Immature natural killer cell (primary cell): ENCODE measurements around the gene CHST12. TPM values are rescaled to one million over a fixed set of nuclear protein-coding genes. Genes with fewer than 3 reads are reported as not detected.

Experiments
- DNase-seq, 3 donors: peaks; one replicate each; pipeline ENCODE4 v3.0.0; 2022; ENCODE audit warnings: mixed read lengths in 1 of 3
- H3K27ac Mint-ChIP-seq, 6 donors: one replicate each; pipeline ENCODE4 v1.8.0; 2020; ENCODE audit warnings: mixed read lengths in 6 of 6, mild to moderate bottlenecking in 5 of 6, inconsistent platforms in 4 of 6, moderate library complexity in 3 of 6
- H3K27me3 Mint-ChIP-seq, 3 donors: one replicate each; pipeline ENCODE4 v1.8.0; 2020 to 2021; ENCODE audit warnings: low read depth in 3 of 3, mild to moderate bottlenecking in 3 of 3, mixed read lengths in 3 of 3, moderate library complexity in 3 of 3, inconsistent platforms in 1 of 3
- H3K36me3 Mint-ChIP-seq, 3 donors: one replicate each; pipeline ENCODE4 v1.8.0; 2020; ENCODE audit warnings: mixed read lengths in 3 of 3, inconsistent platforms in 2 of 3, mild to moderate bottlenecking in 2 of 3
- H3K4me1 Mint-ChIP-seq, 2 donors: one replicate each; pipeline ENCODE4 v1.8.0; 2020; ENCODE audit warnings: inconsistent platforms in 2 of 2, mild to moderate bottlenecking in 2 of 2, mixed read lengths in 2 of 2, moderate library complexity in 1 of 2
- H3K4me3 Mint-ChIP-seq, 5 donors: one replicate each; pipeline ENCODE4 v1.8.0; 2020; ENCODE audit warnings: mild to moderate bottlenecking in 5 of 5, mixed read lengths in 5 of 5, inconsistent platforms in 3 of 5, moderate library complexity in 3 of 5
- H3K9me3 Mint-ChIP-seq, 6 donors: one replicate each; pipeline ENCODE4 v1.8.0; 2020; ENCODE audit warnings: mild to moderate bottlenecking in 6 of 6, mixed read lengths in 6 of 6, inconsistent platforms in 4 of 6, moderate library complexity in 3 of 6
- polyA plus RNA-seq, 3 donors: library from polyadenylated mRNA; unstranded; fragments of 300-500 nt; fragmentation: Illumina TruSeq; gene quantifications; one replicate each; pipeline ENCODE4 v1.2.3, GENCODE V29; 2021

The CHST12 gene
- polyA plus RNA-seq, 3 donors from 2014 or later = 88.9 to 172 (median 93.4) TPM

DNA sequence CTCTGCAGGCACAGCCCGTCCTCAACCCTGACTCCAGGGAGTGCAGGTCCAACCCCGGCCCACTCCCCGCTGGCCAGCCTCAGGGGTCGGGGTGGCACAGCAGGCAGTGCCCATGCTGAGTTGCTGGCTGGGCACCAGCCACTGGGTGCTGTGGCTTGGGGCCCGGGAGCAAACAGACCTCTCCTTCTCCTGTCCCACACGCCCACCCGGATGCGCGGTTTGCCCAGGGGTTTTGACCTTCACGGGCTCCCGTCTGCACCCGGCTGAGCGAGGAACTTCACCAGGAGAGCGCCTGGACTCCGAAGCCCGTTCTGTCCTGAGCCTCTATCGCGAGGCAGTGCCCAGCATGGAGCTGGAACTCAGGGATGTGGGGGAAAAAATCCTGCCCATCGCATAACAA is 75.4 kb downstream of the CHST12 start:
- H3K4me1 Mint-ChIP-seq = peaks cover 0 to 11% of the 10 kb centered on the region in 2 donors
- H3K9me3 Mint-ChIP-seq = peaks cover 0 to 6% (median 0%) of the 10 kb centered on the region in 6 donors
- H3K27ac Mint-ChIP-seq = no peak overlapping the region
- peaks cover 1 to 6% (median 5%) of the 10 kb centered on the region in 3 donors for H3K27me3 Mint-ChIP-seq
- no peak overlapping the region for H3K4me3 Mint-ChIP-seq
- no peaks in the 10 kb centered on the region for H3K36me3 Mint-ChIP-seq
- no peak for DNase-seq

DNA sequence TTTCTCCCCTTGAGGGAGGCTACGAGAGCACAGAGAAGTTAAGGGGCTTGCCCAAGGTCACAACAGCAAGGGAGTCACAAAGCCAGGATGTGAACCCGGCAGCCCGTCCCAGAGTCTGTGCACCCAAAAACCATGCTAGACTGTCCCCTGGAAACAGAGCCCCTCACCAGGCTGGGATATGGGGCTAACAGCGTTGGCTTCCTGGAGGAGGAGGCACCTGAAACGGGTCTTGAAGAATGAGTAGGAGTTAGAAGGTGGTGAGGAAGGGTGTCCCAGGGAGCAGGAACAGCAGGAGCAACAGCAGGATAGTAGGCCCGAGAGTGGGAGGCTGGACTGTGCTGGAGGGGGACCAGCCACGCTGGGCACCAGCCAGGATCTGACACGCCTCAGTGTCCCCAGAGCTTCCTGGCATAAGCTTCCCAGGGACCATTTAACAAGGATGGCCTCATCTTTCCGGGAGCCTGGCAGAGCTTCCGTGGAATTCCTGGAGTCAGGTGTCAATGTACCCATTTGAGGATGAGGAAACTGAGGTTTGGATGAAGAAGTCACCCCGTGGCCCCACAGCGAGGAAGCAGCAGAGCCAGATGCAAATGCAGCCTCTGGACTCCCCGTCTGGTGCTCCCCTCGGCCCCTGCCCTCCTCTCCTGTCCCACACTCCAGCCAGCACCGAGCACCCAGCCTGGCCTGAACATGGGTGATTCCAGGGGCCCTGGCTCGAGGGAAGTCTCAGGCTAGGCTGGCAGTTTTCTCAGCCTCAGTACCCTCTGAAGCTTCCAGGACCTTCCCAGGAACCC is 76.1 kb downstream of the CHST12 start:
- Mint-ChIP-seq H3K9me3 (peaks cover 0 to 6% (median 0%) of the 10 kb centered on the region in 6 donors), H3K4me1 (peaks cover 0 to 11% of the 10 kb centered on the region in 2 donors), H3K27ac (no peak overlapping the region), H3K27me3 (peaks cover 4 to 8% (median 6%) of the 10 kb centered on the region in 3 donors), H3K4me3 (no peak overlapping the region), H3K36me3 (no peaks in the 10 kb centered on the region)
- no peak for DNase-seq

DNA sequence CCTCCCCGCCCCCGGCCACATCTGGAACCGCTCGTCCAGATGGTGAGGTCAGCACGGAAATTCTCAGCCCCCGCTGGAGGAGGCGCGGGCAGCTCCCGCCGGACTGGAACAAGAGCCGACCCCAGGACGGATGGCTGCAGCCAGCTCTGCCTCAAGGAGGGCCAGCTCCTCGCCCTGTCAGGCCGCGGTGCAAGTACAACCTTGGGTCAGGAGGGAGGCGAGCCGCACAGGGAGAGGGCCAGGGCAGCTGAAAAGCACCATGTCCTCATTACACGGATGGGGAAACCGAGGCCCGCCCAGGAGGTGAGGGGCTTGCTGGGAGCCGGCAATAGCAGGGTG is 76.6 kb downstream of the CHST12 start:
- no peak overlapping the region for H3K4me3 Mint-ChIP-seq
- no peak for DNase-seq
- H3K9me3 Mint-ChIP-seq = peaks cover 0 to 6% (median 0%) of the 10 kb centered on the region in 6 donors
- H3K27ac Mint-ChIP-seq = no peak overlapping the region
- H3K36me3 Mint-ChIP-seq = no peaks in the 10 kb centered on the region
- H3K4me1 Mint-ChIP-seq = peaks cover 0 to 13% of the 10 kb centered on the region in 2 donors
- H3K27me3 Mint-ChIP-seq = peaks cover 6 to 11% (median 7%) of the 10 kb centered on the region in 3 donors

DNA sequence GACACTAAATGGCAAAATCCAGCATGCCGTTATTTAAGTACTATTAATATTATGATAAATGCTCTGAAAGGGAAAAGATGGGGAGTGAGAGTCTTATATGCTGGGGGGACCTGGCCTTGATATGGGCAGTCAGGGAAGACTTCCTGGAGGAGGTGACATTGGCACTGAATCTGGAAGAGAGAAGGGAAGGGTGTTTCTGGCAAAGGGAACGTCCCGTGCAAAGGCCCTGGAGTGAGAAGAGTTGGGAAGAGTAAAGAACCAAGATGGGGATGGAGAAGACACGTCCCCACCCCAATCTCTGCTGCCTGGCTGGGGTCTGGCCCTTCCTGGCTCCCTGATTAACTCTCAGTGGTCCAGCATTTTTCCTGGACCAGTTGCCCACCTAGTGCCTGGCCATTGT is 77.8 kb downstream of the CHST12 start:
- Mint-ChIP-seq H3K4me1 (peaks cover 0 to 13% of the 10 kb centered on the region in 2 donors), H3K27ac (no peak overlapping the region), H3K27me3 (peaks cover 8 to 12% (median 8%) of the 10 kb centered on the region in 3 donors), H3K36me3 (no peaks in the 10 kb centered on the region), H3K4me3 (no peak overlapping the region), H3K9me3 (peaks cover 0 to 6% (median 0%) of the 10 kb centered on the region in 6 donors)
- DNase-seq = no peak

DNA sequence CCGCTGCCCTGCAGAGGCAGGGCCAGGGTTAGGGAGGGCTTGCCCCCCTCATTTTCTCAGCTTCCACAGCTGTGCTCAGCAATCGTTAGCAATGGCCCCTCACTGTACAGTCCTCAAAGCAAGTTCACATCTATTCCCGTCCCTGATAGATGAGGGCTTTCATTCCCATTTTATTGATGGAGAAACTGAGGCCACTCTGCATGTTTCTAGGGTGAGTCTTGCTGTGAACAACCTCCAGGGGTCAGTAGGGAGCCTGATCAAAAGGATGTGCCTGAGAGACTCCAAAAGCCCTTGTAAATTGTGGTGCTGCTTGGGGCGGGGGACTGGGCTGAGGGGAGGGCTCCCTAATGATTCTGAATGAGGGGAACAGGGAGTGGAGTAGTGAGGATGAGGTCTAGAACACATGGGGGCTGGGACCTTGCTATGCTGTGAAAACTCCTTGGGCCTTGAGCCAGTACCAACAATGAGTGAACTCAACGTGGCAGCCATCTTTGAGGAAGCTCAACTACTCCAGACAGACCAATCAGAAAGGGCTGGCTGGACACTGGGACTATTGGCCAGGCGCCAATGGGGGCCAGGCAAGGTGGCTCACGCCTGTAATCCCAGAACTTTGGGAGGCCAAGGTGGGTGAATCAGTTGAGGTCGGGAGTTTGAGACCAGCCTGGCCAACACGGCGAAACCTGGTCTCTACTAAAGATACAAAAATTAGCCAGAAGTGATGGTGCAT is 79.5 kb downstream of the CHST12 start:
- H3K4me1 Mint-ChIP-seq = peaks cover 0 to 7% of the 10 kb centered on the region in 2 donors
- peaks cover 0 to 6% (median 0%) of the 10 kb centered on the region in 6 donors for H3K9me3 Mint-ChIP-seq
- DNase-seq = no peak
- no peaks in the 10 kb centered on the region for H3K36me3 Mint-ChIP-seq
- peaks cover 7 to 12% (median 8%) of the 10 kb centered on the region in 3 donors for H3K27me3 Mint-ChIP-seq
- H3K4me3 Mint-ChIP-seq = no peak overlapping the region
- H3K27ac Mint-ChIP-seq = no peak overlapping the region

DNA sequence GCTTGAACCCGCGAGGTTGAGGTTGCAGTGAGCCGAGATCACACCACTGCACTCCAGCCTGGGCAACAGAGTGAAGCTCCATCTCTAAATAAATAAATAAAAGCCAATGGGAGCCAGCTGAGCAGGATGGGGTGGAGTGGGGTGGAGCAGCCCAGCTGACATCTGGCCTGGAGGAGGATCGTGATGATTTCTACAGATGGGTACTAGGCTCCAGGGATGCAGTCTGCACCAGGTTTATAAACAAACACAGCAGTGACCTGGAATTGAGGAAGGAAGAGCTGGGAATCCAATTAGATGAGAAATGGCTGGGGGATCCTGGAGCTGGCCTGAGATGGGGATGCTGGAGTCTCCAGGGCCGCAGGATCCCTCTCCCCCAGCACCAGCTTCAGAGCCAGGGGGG is 80.1 kb downstream of the CHST12 start:
- H3K4me1 Mint-ChIP-seq = peaks cover 0 to 3% of the 10 kb centered on the region in 2 donors
- H3K36me3 Mint-ChIP-seq = no peaks in the 10 kb centered on the region
- H3K4me3 Mint-ChIP-seq = no peak overlapping the region
- peaks cover 7 to 12% (median 8%) of the 10 kb centered on the region in 3 donors for H3K27me3 Mint-ChIP-seq
- H3K9me3 Mint-ChIP-seq = peaks cover 0 to 6% (median 0%) of the 10 kb centered on the region in 6 donors
- DNase-seq = no peak
- no peak overlapping the region for H3K27ac Mint-ChIP-seq

DNA sequence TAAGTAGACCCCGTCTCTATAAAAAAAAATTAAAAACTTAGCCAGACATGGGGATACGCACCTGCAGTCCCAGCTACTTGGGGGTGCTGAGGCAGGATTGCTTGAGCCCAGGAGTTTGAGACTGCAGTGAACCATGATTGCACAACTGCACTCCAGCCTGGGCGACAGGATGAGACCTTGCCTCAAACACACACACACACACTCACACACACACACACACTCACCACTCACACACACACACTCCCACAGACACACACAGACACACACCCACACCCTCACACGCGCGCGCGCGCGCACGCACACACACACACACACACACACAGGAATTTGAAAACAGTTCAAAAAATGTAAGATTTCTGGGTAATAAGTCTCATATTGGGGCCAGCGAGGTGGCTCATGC is 81.5 kb downstream of the CHST12 start:
- Mint-ChIP-seq H3K27me3 (peaks cover 7 to 12% (median 8%) of the 10 kb centered on the region in 3 donors), H3K4me3 (no peak overlapping the region), H3K27ac (no peak overlapping the region), H3K4me1 (peaks cover 0 to 4% of the 10 kb centered on the region in 2 donors), H3K36me3 (no peaks in the 10 kb centered on the region), H3K9me3 (peaks cover 0 to 6% (median 0%) of the 10 kb centered on the region in 6 donors)
- no peak for DNase-seq

DNA sequence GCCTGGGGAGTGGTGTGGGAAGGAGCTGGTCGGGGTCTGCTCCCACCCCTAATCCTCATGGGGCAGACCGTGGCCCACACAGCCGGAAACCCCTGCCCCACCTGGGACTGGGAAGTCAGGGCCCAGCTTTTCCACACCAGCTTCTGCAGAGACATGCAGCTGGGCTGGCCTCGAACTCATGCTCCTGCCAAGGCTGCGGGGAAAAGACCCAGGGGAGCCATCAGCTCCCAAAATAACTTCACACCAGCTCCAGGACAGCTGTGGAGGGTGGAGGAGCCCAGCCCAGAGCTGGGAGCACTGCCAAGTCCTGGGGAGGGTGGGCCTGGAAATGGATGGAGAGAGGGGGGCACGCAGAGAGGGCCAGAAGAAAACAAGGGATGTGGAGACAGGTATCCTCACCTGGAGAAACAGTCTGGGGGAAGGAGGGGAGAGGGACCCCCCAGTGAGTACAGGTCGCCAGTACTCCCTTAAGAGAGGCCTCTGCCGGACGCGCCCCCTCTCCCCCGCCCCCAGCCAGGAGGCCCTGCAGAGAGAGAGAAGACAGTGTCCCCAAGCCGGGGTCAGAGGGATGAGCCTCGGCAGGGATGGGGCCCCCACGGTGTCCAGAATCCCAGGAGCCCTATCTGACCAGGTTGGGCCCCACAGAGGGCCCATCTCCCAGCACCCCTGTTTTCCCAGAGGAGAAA is 84.3 kb downstream of the CHST12 start:
- peaks cover 0 to 4% of the 10 kb centered on the region in 2 donors for H3K4me1 Mint-ChIP-seq
- DNase-seq = no peak
- H3K36me3 Mint-ChIP-seq = peaks cover 0 to 3% (median 0%) of the 10 kb centered on the region in 3 donors
- peaks cover 0 to 5% (median 0%) of the 10 kb centered on the region in 6 donors for H3K9me3 Mint-ChIP-seq
- H3K27me3 Mint-ChIP-seq = peaks cover 6 to 17% (median 6%) of the 10 kb centered on the region in 3 donors
- no peak overlapping the region for H3K4me3 Mint-ChIP-seq
- H3K27ac Mint-ChIP-seq = no peak overlapping the region

DNA sequence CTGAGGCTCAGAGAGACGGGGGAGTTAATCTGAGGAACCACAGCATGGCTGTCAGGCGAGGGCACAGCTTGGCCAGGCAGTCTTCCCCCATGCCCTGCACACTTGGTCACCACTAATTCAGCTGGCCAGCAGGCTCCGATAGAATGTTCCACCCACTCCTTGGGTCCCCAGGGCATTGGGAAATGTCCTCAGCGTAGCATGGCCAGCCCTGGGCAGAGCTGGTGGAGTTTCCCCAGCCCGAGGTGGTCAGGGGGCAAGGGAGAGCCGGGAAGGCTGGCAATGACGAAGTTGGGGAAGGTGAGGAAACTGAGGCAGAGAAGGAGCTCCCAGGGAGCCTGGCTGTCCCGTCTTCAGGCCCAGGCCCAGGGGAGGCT is 84.8 kb downstream of the CHST12 start:
- Mint-ChIP-seq H3K4me3 (no peak overlapping the region), H3K27me3 (peaks cover 6 to 15% (median 9%) of the 10 kb centered on the region in 3 donors), H3K36me3 (peaks cover 0 to 3% (median 0%) of the 10 kb centered on the region in 3 donors), H3K27ac (no peak overlapping the region), H3K9me3 (no peaks in the 10 kb centered on the region), H3K4me1 (peaks cover 0 to 4% of the 10 kb centered on the region in 2 donors)
- no peak for DNase-seq

DNA sequence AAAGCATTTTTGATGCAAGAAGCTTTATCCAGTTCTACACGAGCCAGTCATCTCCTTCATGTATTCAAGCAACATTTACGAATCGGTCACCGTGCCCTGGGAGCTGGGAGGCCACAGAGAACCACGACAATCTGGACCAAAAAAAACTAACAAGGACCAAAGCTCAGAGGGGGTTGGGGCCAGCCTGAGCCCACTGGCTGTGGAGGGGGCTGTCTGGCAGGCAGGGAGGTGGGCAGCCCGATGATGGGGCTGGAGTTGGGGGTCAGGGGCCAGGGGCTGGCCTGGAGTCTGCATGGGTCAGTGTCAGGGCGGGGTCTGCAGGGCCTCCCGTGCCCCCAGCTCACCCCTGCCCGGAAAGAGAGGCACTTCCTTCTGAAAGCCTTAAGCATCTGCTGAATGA is 85.3 kb downstream of the CHST12 start:
- peaks cover 0 to 6% of the 10 kb centered on the region in 2 donors for H3K4me1 Mint-ChIP-seq
- no peak for DNase-seq
- H3K27me3 Mint-ChIP-seq = peaks cover 8 to 15% (median 10%) of the 10 kb centered on the region in 3 donors
- no peak overlapping the region for H3K27ac Mint-ChIP-seq
- H3K4me3 Mint-ChIP-seq = no peak overlapping the region
- H3K9me3 Mint-ChIP-seq = no peaks in the 10 kb centered on the region
- H3K36me3 Mint-ChIP-seq = peaks cover 0 to 3% (median 0%) of the 10 kb centered on the region in 3 donors

DNA sequence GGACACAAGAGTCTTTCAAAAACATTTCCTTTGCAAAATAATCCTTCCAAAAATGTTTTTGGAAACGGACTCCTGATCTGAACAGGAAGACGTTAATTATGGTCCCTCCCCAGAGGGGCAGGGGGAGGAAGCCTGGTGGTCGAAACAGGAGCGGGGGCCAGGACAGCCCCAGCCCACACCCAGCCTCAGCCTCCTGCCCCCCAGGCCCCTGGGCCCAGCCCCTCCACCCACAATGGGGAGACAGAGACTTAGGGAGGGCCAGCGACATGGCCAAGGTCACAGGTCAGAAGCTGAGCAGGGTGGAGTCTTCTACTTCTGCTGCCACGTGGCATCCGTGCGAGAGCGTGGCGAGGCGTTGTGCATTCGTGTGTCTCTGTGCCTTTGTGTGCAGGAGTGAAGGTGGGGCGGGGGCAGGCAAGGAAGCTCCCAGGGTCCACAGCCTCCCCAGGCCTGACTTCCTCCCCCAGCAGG is 86.8 kb downstream of the CHST12 start:
- peaks cover 2 to 8% (median 8%) of the 10 kb centered on the region in 3 donors for H3K27me3 Mint-ChIP-seq
- no peak for DNase-seq

DNA sequence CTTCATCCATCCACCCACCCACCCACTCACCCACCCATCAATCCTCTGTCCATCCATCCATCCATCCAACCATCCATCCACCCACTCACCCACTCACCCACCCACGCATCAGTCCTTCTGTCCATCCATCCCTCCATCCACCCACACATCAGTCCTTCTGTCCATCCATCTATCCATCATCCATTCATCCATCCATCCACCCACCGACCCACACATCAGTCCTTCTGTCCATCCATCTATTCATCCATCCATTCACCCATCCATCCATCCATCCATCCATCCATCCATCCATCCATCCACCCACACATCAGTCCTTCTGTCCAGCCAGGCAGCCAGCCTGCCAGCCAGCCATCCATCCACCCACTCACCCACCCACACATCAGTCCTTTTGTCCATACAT is 88.6 kb downstream of the CHST12 start:
- no peak for DNase-seq
- peaks cover 7 to 8% (median 8%) of the 10 kb centered on the region in 3 donors for H3K27me3 Mint-ChIP-seq
- peaks cover 0 to 4% of the 10 kb centered on the region in 2 donors for H3K4me1 Mint-ChIP-seq
- H3K4me3 Mint-ChIP-seq = no peak overlapping the region
- peak overlapping the region in 1 of 6 donors; percentile 44 for H3K27ac Mint-ChIP-seq
- peaks cover 0 to 3% (median 0%) of the 10 kb centered on the region in 3 donors for H3K36me3 Mint-ChIP-seq
- no peaks in the 10 kb centered on the region for H3K9me3 Mint-ChIP-seq

More for the DNA sequence above, 86.8 kb downstream of the CHST12 start:
- H3K36me3 Mint-ChIP-seq = peaks cover 0 to 3% (median 0%) of the 10 kb centered on the region in 3 donors
- no peak overlapping the region for H3K27ac Mint-ChIP-seq
- H3K4me3 Mint-ChIP-seq = no peak overlapping the region
- peaks cover 0 to 4% of the 10 kb centered on the region in 2 donors for H3K4me1 Mint-ChIP-seq
- H3K9me3 Mint-ChIP-seq = no peaks in the 10 kb centered on the region
